CD4-positive, CD25-positive, alpha-beta regulatory T cell (primary cell): ENCODE measurements around the gene RDH5. TPM values are rescaled to one million over a fixed set of nuclear protein-coding genes. Genes with fewer than 3 reads are reported as not detected.

Experiments used
- ATAC-seq, 2 donors: fragments of 150-1000 bp; cut with Tn5 transposase; one replicate each; pipeline ENCODE4 v1.10.0; 2021; ENCODE audit warnings: low read depth in 2 of 2, moderate number of reproducible peaks in 2 of 2, moderate library complexity in 1 of 2
- DNase-seq, 3 donors: peaks; one replicate each; pipeline versions ENCODE4 v3.0.0 to v3.0.0-alpha.2; 2012 to 2022; ENCODE audit warnings: mixed read lengths in 1 of 3
- H3K27ac ChIP-seq: one replicate; pipeline ENCODE4 v1.7.0; 2013; ENCODE audit warnings: mild to moderate bottlenecking, low read length; ENCODE audit not compliant: insufficient read depth, poor library complexity, severe bottlenecking
- H3K27me3 ChIP-seq: one replicate; pipeline ENCODE4 v1.7.0; 2013; ENCODE audit warnings: low read length; ENCODE audit not compliant: control insufficient read depth, insufficient read depth
- H3K36me3 ChIP-seq: one replicate; pipeline ENCODE4 v1.7.0; 2013; ENCODE audit warnings: mild to moderate bottlenecking, low read length, moderate library complexity; ENCODE audit not compliant: control insufficient read depth, insufficient read depth
- H3K4me1 ChIP-seq: 2 replicates; pipeline ENCODE4 v1.7.0; 2013; ENCODE audit warnings: mild to moderate bottlenecking, low read length; ENCODE audit not compliant: insufficient read depth, control insufficient read depth, poor library complexity, severe bottlenecking
- H3K4me3 ChIP-seq: one replicate; pipeline ENCODE4 v1.7.0; 2013; ENCODE audit warnings: low read depth, mild to moderate bottlenecking, low read length, moderate library complexity
- H3K9me3 ChIP-seq, 2 experiments: 1 replicate in 1 of 2; 2 replicates in 1 of 2; pipeline ENCODE4 v1.7.0; 2013; ENCODE audit warnings: low read length in 2 of 2, mild to moderate bottlenecking in 1 of 2, moderate library complexity in 1 of 2; ENCODE audit not compliant: control insufficient read depth in 2 of 2
- H3K27ac Mint-ChIP-seq, 3 donors: one replicate each; pipeline ENCODE4 v1.8.0; 2020 to 2022; ENCODE audit warnings: mild to moderate bottlenecking in 3 of 3, mixed read lengths in 3 of 3, moderate library complexity in 2 of 3
- H3K27me3 Mint-ChIP-seq: one replicate; pipeline ENCODE4 v1.8.0; 2022; ENCODE audit warnings: mild to moderate bottlenecking, mixed read lengths
- H3K36me3 Mint-ChIP-seq: one replicate; pipeline ENCODE4 v1.8.0; 2020; ENCODE audit warnings: mixed read lengths
- H3K4me1 Mint-ChIP-seq, 4 donors: one replicate each; pipeline ENCODE4 v1.8.0; 2020 to 2022; ENCODE audit warnings: mixed read lengths in 4 of 4, mild to moderate bottlenecking in 1 of 4
- H3K4me3 Mint-ChIP-seq, 4 donors: one replicate each; pipeline ENCODE4 v1.8.0; 2020 to 2022; ENCODE audit warnings: mild to moderate bottlenecking in 4 of 4, mixed read lengths in 4 of 4, moderate library complexity in 3 of 4
- H3K9me3 Mint-ChIP-seq, 7 donors: one replicate each; pipeline ENCODE4 v1.8.0; 2020 to 2022; ENCODE audit warnings: mixed read lengths in 7 of 7, mild to moderate bottlenecking in 3 of 7, moderate library complexity in 2 of 7
- polyA plus RNA-seq, 4 donors: library from polyadenylated mRNA; unstranded; fragments of 300-500 nt; fragmentation: Illumina TruSeq; gene quantifications; one replicate each; pipeline ENCODE4 v1.2.3, GENCODE V29; 2021
- total RNA-seq: library from RNA; stranded (reverse); gene quantifications from one replicate; pipeline ENCODE4 v1.2.3, GENCODE V29; 2022

Gene RDH5
- total and polyA plus RNA-seq, 5 donors from 2014 or later, result 0.94 to 10.1 (median 1.5) TPM

- Mint-ChIP-seq H3K4me1 (peaks cover 0 to 12% (median 0%) of the 10 kb centered on the region in 4 donors), H3K27me3 (peaks cover 27% of the 10 kb centered on the region), H3K9me3 (peaks cover 0 to 2% (median 0%) of the 10 kb centered on the region in 7 donors), H3K36me3 (no peaks in the 10 kb centered on the region), H3K27ac (no peak overlapping the region), H3K4me3 (no peak overlapping the region)
- no peaks in the 10 kb centered on the region for H3K9me3 ChIP-seq
- ATAC-seq (no peak), DNase-seq (no peak)
- no peaks in the 10 kb centered on the region for H3K4me1 ChIP-seq
- no peak overlapping the region for H3K27ac ChIP-seq
- H3K27me3 ChIP-seq, result peaks cover 9% of the 10 kb centered on the region
- no peaks in the 10 kb centered on the region for H3K36me3 ChIP-seq
- no peak overlapping the region for H3K4me3 ChIP-seq
These were observed 38.0 kb upstream of the RDH5 start for GRCh38 chr12:55682087-55682796.

- H3K4me3 Mint-ChIP-seq, result peak overlapping the region in 1 of 4 donors; percentile 34
- Histone ChIP-seq H3K4me1 (no peaks in the 10 kb centered on the region), H3K36me3 (no peaks in the 10 kb centered on the region), H3K4me3 (no peak overlapping the region), H3K27ac (no peak overlapping the region), H3K27me3 (peaks cover 9% of the 10 kb centered on the region), H3K9me3 (no peaks in the 10 kb centered on the region)
- peaks cover 0 to 2% (median 0%) of the 10 kb centered on the region in 7 donors for H3K9me3 Mint-ChIP-seq
- H3K27me3 Mint-ChIP-seq, result peaks cover 27% of the 10 kb centered on the region
- ATAC-seq (no peak), DNase-seq (no peak)
- H3K4me1 Mint-ChIP-seq, result peaks cover 0 to 17% (median 0%) of the 10 kb centered on the region in 4 donors
- no peaks in the 10 kb centered on the region for H3K36me3 Mint-ChIP-seq
- no peak overlapping the region for H3K27ac Mint-ChIP-seq
These were observed 36.5 kb upstream of the RDH5 start for GRCh38 chr12:55683676-55684075.

GRCh38 chr12:55684761-55685370 is 35.3 kb upstream of the RDH5 start:
- no peaks in the 10 kb centered on the region for H3K36me3 Mint-ChIP-seq
- H3K27me3 Mint-ChIP-seq, result peaks cover 20% of the 10 kb centered on the region
- H3K27ac ChIP-seq, result no peak overlapping the region
- ATAC-seq, result no peak
- no peak overlapping the region for H3K4me3 Mint-ChIP-seq
- H3K9me3 Mint-ChIP-seq, result peaks cover 0 to 2% (median 0%) of the 10 kb centered on the region in 7 donors
- no peak overlapping the region for H3K4me3 ChIP-seq
- H3K9me3 ChIP-seq, result no peaks in the 10 kb centered on the region
- H3K4me1 Mint-ChIP-seq, result peaks cover 0 to 17% (median 0%) of the 10 kb centered on the region in 4 donors
- H3K27ac Mint-ChIP-seq, result no peak overlapping the region
- H3K4me1 ChIP-seq, result no peaks in the 10 kb centered on the region
- DNase-seq, result no peak
- H3K27me3 ChIP-seq, result peaks cover 6% of the 10 kb centered on the region
- no peaks in the 10 kb centered on the region for H3K36me3 ChIP-seq

GRCh38 chr12:55685671-55686070 is 34.5 kb upstream of the RDH5 start:
- no peak overlapping the region for H3K4me3 Mint-ChIP-seq
- peaks cover 3% of the 10 kb centered on the region for H3K27me3 ChIP-seq
- no peak overlapping the region for H3K4me3 ChIP-seq
- no peak for ATAC-seq
- no peaks in the 10 kb centered on the region for H3K9me3 ChIP-seq
- DNase-seq, result no peak
- H3K27ac Mint-ChIP-seq, result peak overlapping the region in 1 of 3 donors; percentile 56
- peaks cover 0 to 2% (median 0%) of the 10 kb centered on the region in 7 donors for H3K9me3 Mint-ChIP-seq
- peaks cover 0 to 17% (median 0%) of the 10 kb centered on the region in 4 donors for H3K4me1 Mint-ChIP-seq
- no peak overlapping the region for H3K27ac ChIP-seq
- no peaks in the 10 kb centered on the region for H3K4me1 ChIP-seq
- H3K36me3 ChIP-seq, result no peaks in the 10 kb centered on the region
- H3K27me3 Mint-ChIP-seq, result peaks cover 12% of the 10 kb centered on the region
- H3K36me3 Mint-ChIP-seq, result no peaks in the 10 kb centered on the region

- no peaks in the 10 kb centered on the region for H3K36me3 Mint-ChIP-seq
- DNase-seq, result no peak
These were observed 33.7 kb upstream of the RDH5 start for GRCh38 chr12:55686366-55687010.

GRCh38 chr12:55687746-55688145 is 32.4 kb upstream of the RDH5 start:
- peaks cover 0 to 9% (median 1%) of the 10 kb centered on the region in 4 donors for H3K4me1 Mint-ChIP-seq
- H3K36me3 Mint-ChIP-seq, result no peaks in the 10 kb centered on the region

More at GRCh38 chr12:55686366-55687010, 33.7 kb upstream of the RDH5 start:
- H3K4me1 Mint-ChIP-seq, result peaks cover 0 to 11% (median 1%) of the 10 kb centered on the region in 4 donors
- no peak for ATAC-seq
- Histone ChIP-seq H3K27me3 (peaks cover 3% of the 10 kb centered on the region), H3K4me1 (no peaks in the 10 kb centered on the region), H3K4me3 (no peak overlapping the region), H3K27ac (no peak overlapping the region), H3K9me3 (no peaks in the 10 kb centered on the region), H3K36me3 (no peaks in the 10 kb centered on the region)
- no peak overlapping the region for H3K4me3 Mint-ChIP-seq
- H3K27ac Mint-ChIP-seq, result peak overlapping the region in 1 of 3 donors; percentile 56
- H3K27me3 Mint-ChIP-seq, result peaks cover 7% of the 10 kb centered on the region
- peaks cover 0 to 2% (median 0%) of the 10 kb centered on the region in 7 donors for H3K9me3 Mint-ChIP-seq

GRCh38 chr12:55688716-55689655 is 31.2 kb upstream of the RDH5 start:
- Histone ChIP-seq H3K27ac (no peak overlapping the region), H3K4me1 (no peaks in the 10 kb centered on the region), H3K36me3 (no peaks in the 10 kb centered on the region), H3K27me3 (peaks cover 3% of the 10 kb centered on the region), H3K4me3 (no peak overlapping the region), H3K9me3 (no peaks in the 10 kb centered on the region)
- H3K4me3 Mint-ChIP-seq, result no peak overlapping the region
- H3K9me3 Mint-ChIP-seq, result peaks cover 0 to 2% (median 0%) of the 10 kb centered on the region in 7 donors
- peaks cover 0 to 9% (median 1%) of the 10 kb centered on the region in 4 donors for H3K4me1 Mint-ChIP-seq
- ATAC-seq (no peak), DNase-seq (no peak)
- H3K27me3 Mint-ChIP-seq, result peaks cover 1% of the 10 kb centered on the region
- H3K36me3 Mint-ChIP-seq, result no peaks in the 10 kb centered on the region
- no peak overlapping the region for H3K27ac Mint-ChIP-seq

More at GRCh38 chr12:55687746-55688145, 32.4 kb upstream of the RDH5 start:
- Mint-ChIP-seq H3K27me3 (peaks cover 2% of the 10 kb centered on the region), H3K4me3 (no peak overlapping the region), H3K9me3 (peaks cover 0 to 2% (median 0%) of the 10 kb centered on the region in 7 donors), H3K27ac (no peak overlapping the region)
- no peak overlapping the region for H3K4me3 ChIP-seq
- H3K9me3 ChIP-seq, result no peaks in the 10 kb centered on the region
- H3K27me3 ChIP-seq, result peaks cover 3% of the 10 kb centered on the region
- H3K4me1 ChIP-seq, result no peaks in the 10 kb centered on the region
- H3K36me3 ChIP-seq, result no peaks in the 10 kb centered on the region
- no peak for DNase-seq
- H3K27ac ChIP-seq, result no peak overlapping the region
- no peak for ATAC-seq
